Neural cell (in vitro differentiated cells): ENCODE measurements around the gene FHIT.

Source experiments
- EP300 ChIP-seq: fragments of 450-650 bp; conservative IDR thresholded peaks from 2 replicates; pipeline ENCODE4 v1.6.1; 2014; ENCODE audit warnings: antibody characterized with exemption, mild to moderate bottlenecking, moderate library complexity; ENCODE audit not compliant: poor library complexity, severe bottlenecking
- EZH2 ChIP-seq: fragments of 200-600, 300-800 bp; shearing (Covaris generic), sonication (generic); IDR thresholded peaks from 2 replicates; pipeline ENCODE4 v1.6.1; 2014; ENCODE audit warnings: antibody characterized with exemption, low read length, borderline replicate concordance, mild to moderate bottlenecking; ENCODE audit not compliant: insufficient read depth, poor library complexity, severe bottlenecking
- MXI1 ChIP-seq: fragments of 450-650 bp; conservative IDR thresholded peaks from 2 replicates; pipeline ENCODE4 v1.6.1; 2014; ENCODE audit warnings: antibody characterized with exemption, mild to moderate bottlenecking; ENCODE audit not compliant: poor library complexity, severe bottlenecking
- SMC3 ChIP-seq: fragments of 450-650 bp; conservative IDR thresholded peaks from 2 replicates; pipeline ENCODE4 v1.6.1; 2014; ENCODE audit warnings: antibody characterized with exemption, mild to moderate bottlenecking, moderate library complexity; ENCODE audit not compliant: poor library complexity
- TF ChIP-seq, protein P1 (sequence below): fragments of 450-650 bp; IDR thresholded peaks from 2 replicates; pipeline ENCODE4 v1.5.1; 2014; ENCODE audit warnings: antibody characterized with exemption, mild to moderate bottlenecking, moderate library complexity; ENCODE audit not compliant: poor library complexity, severe bottlenecking

DNA sequence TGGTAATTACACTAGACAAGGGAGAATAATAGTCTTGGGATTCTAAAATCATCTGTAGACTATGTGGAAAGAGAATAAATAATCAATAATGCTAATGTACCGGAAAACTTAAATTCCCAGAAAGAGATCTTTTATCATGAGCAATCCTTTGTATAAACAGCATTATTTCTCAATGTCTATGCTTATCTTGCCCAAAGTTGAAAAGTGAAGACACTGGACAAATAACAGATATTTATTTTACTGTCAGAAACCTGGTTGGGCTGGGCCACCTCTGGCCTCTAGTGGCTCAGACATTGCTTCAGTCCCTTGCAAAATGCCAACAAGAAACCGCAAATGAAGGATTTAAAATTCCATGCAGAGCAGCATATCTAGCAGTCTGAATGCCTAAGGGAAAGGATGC, 409.9 kb downstream of the FHIT start:
- TF ChIP-seq, protein P1, sequence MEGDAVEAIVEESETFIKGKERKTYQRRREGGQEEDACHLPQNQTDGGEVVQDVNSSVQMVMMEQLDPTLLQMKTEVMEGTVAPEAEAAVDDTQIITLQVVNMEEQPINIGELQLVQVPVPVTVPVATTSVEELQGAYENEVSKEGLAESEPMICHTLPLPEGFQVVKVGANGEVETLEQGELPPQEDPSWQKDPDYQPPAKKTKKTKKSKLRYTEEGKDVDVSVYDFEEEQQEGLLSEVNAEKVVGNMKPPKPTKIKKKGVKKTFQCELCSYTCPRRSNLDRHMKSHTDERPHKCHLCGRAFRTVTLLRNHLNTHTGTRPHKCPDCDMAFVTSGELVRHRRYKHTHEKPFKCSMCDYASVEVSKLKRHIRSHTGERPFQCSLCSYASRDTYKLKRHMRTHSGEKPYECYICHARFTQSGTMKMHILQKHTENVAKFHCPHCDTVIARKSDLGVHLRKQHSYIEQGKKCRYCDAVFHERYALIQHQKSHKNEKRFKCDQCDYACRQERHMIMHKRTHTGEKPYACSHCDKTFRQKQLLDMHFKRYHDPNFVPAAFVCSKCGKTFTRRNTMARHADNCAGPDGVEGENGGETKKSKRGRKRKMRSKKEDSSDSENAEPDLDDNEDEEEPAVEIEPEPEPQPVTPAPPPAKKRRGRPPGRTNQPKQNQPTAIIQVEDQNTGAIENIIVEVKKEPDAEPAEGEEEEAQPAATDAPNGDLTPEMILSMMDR, result no peak
- TF ChIP-seq SMC3 (no peak), EZH2 (no peak), EP300 (no peak), MXI1 (no peak)
